BLaER1 (cell line): ENCODE data around the gene C1orf159.
A peak's percentile ranks its signal among the peaks of the same experiment; 100 is the strongest.

ENCODE experiments used
- H3K27ac ChIP-seq: shearing (Covaris generic); formaldehyde crosslinking; 2 replicates; pipeline ENCODE4 v1.8.1; 2022
- H3K27me3 ChIP-seq: shearing (Covaris generic); formaldehyde crosslinking; 2 replicates; pipeline ENCODE4 v1.8.1; 2022
- H3K36me3 ChIP-seq: shearing (Covaris generic); formaldehyde crosslinking; 2 replicates; pipeline ENCODE4 v1.8.1; 2022
- H3K4me1 ChIP-seq: shearing (Covaris generic); formaldehyde crosslinking; 2 replicates; pipeline ENCODE4 v1.8.1; 2022
- H3K4me2 ChIP-seq: shearing (Covaris generic); formaldehyde crosslinking; 2 replicates; pipeline ENCODE4 v1.8.1; 2022
- H3K4me3 ChIP-seq: shearing (Covaris generic); formaldehyde crosslinking; 2 replicates; pipeline ENCODE4 v1.8.1; 2022
- H3K9ac ChIP-seq: shearing (Covaris generic); formaldehyde crosslinking; 2 replicates; pipeline ENCODE4 v1.8.1; 2022
- H3K9me3 ChIP-seq: shearing (Covaris generic); formaldehyde crosslinking; 2 replicates; pipeline ENCODE4 v1.8.1; 2022
- H4K20me1 ChIP-seq: shearing (Covaris generic); formaldehyde crosslinking; 2 replicates; pipeline ENCODE4 v1.8.1; 2022
- Cebpa-rat ChIP-seq: shearing (Covaris generic); IDR thresholded peaks from 2 replicates; pipeline ENCODE4 v1.8.1; 2022

Gene C1orf159

GRCh38 chr1:1134300-1134970, 18.5 kb upstream of the C1orf159 start:
- H4K20me1 ChIP-seq = no peaks in the 10 kb centered on the region
- no peak overlapping the region for H3K9ac ChIP-seq
- no peaks in the 10 kb centered on the region for H3K27me3 ChIP-seq
- no peaks in the 10 kb centered on the region for H3K36me3 ChIP-seq
- H3K4me2 ChIP-seq = peak overlapping the region; percentile 98
- H3K4me1 ChIP-seq = peaks cover 79% of the 10 kb centered on the region
- no peaks in the 10 kb centered on the region for H3K9me3 ChIP-seq
- H3K4me3 ChIP-seq = 0 out of 2 replicates have a peak overlapping the region, but pooled peaks have one; percentile 7
- H3K27ac ChIP-seq = no peak overlapping the region
- TF ChIP-seq Cebpa-rat = no peak

GRCh38 chr1:1132956-1133750, 17.3 kb upstream of the C1orf159 start:
- H3K36me3 ChIP-seq = no peaks in the 10 kb centered on the region
- H3K27ac ChIP-seq = peak overlapping the region; percentile 50
- TF ChIP-seq Cebpa-rat = no peak
- H3K4me1 ChIP-seq = peaks cover 70% of the 10 kb centered on the region
- peak overlapping the region; percentile 16; the same call in 1 of the 2 replicates for H3K9ac ChIP-seq
- H4K20me1 ChIP-seq = no peaks in the 10 kb centered on the region
- H3K27me3 ChIP-seq = no peaks in the 10 kb centered on the region
- peak overlapping the region; percentile 84 for H3K4me2 ChIP-seq
- no peaks in the 10 kb centered on the region for H3K9me3 ChIP-seq
- peak overlapping the region; percentile 17; the same call in 1 of the 2 replicates for H3K4me3 ChIP-seq

- Histone ChIP-seq H3K27ac (peak overlapping the region; percentile 50), H3K9ac (0 out of 2 replicates have a peak overlapping the region, but pooled peaks have one; percentile 16), H3K4me3 (no peak overlapping the region), H4K20me1 (no peaks in the 10 kb centered on the region), H3K4me1 (peaks cover 61% of the 10 kb centered on the region), H3K9me3 (no peaks in the 10 kb centered on the region), H3K4me2 (peak overlapping the region; percentile 84), H3K27me3 (no peaks in the 10 kb centered on the region), H3K36me3 (no peaks in the 10 kb centered on the region)
- no peak for TF ChIP-seq Cebpa-rat
Measured at GRCh38 chr1:1132042-1132950, 16.4 kb upstream of the C1orf159 start.

- Histone ChIP-seq H3K27me3 (no peaks in the 10 kb centered on the region), H3K9ac (no peak overlapping the region), H3K36me3 (no peaks in the 10 kb centered on the region), H3K4me3 (no peak overlapping the region), H3K4me2 (no peak overlapping the region), H4K20me1 (no peaks in the 10 kb centered on the region), H3K9me3 (no peaks in the 10 kb centered on the region), H3K4me1 (peaks cover 44% of the 10 kb centered on the region), H3K27ac (no peak overlapping the region)
- no peak for TF ChIP-seq Cebpa-rat
Measured at GRCh38 chr1:1130206-1131120, 14.6 kb upstream of the C1orf159 start.

- no peak for TF ChIP-seq Cebpa-rat
- Histone ChIP-seq H3K4me1 (peaks cover 34% of the 10 kb centered on the region), H3K36me3 (no peaks in the 10 kb centered on the region), H3K9ac (no peak overlapping the region), H3K27me3 (no peaks in the 10 kb centered on the region), H3K27ac (no peak overlapping the region), H3K4me3 (no peak overlapping the region), H3K9me3 (no peaks in the 10 kb centered on the region), H3K4me2 (no peak overlapping the region), H4K20me1 (no peaks in the 10 kb centered on the region)
Measured at GRCh38 chr1:1129381-1129821, 13.5 kb upstream of the C1orf159 start.

GRCh38 chr1:1128454-1129139, 12.7 kb upstream of the C1orf159 start:
- Histone ChIP-seq H3K4me1 (peaks cover 26% of the 10 kb centered on the region), H3K4me3 (no peak overlapping the region), H3K27ac (no peak overlapping the region), H3K27me3 (no peaks in the 10 kb centered on the region), H3K4me2 (no peak overlapping the region), H3K9me3 (no peaks in the 10 kb centered on the region), H3K9ac (no peak overlapping the region), H4K20me1 (no peaks in the 10 kb centered on the region), H3K36me3 (no peaks in the 10 kb centered on the region)
- no peak for TF ChIP-seq Cebpa-rat

GRCh38 chr1:1127551-1128451, 11.9 kb upstream of the C1orf159 start:
- H4K20me1 ChIP-seq = no peaks in the 10 kb centered on the region
- H3K4me3 ChIP-seq = no peak overlapping the region
- TF ChIP-seq Cebpa-rat = no peak
- peaks cover 26% of the 10 kb centered on the region for H3K4me1 ChIP-seq
- H3K4me2 ChIP-seq = no peak overlapping the region
- H3K27ac ChIP-seq = 0 out of 2 replicates have a peak overlapping the region, but pooled peaks have one; percentile 9
- no peak overlapping the region for H3K9ac ChIP-seq
- H3K27me3 ChIP-seq = no peaks in the 10 kb centered on the region
- no peaks in the 10 kb centered on the region for H3K36me3 ChIP-seq
- H3K9me3 ChIP-seq = no peaks in the 10 kb centered on the region
